Glutamatergic neuron (in vitro differentiated cells): ENCODE results near the gene HIRIP3. TPM values are rescaled to one million over a fixed set of nuclear protein-coding genes. Genes with fewer than 3 reads are reported as not detected.
"Not testable (repeated sequence)": the region's sequence is repeated elsewhere in the genome, so short reads cannot be mapped to it uniquely, and the experiment has no call there.

ENCODE experiments used
- DNase-seq: peaks from one replicate; pipeline ENCODE4 v3.0.0; 2022
- H3K27ac Mint-ChIP-seq: one replicate; pipeline ENCODE4 v1.8.0; 2020; ENCODE audit warnings: mild to moderate bottlenecking, mixed read lengths, inconsistent platforms; ENCODE audit not compliant: unreplicated experiment
- H3K27me3 Mint-ChIP-seq: one replicate; pipeline ENCODE4 v1.8.0; 2020; ENCODE audit warnings: mild to moderate bottlenecking, moderate library complexity, mixed read lengths, inconsistent platforms; ENCODE audit not compliant: unreplicated experiment
- H3K36me3 Mint-ChIP-seq: one replicate; pipeline ENCODE4 v1.8.0; 2020; ENCODE audit warnings: mild to moderate bottlenecking, mixed read lengths, inconsistent platforms; ENCODE audit not compliant: unreplicated experiment
- H3K4me1 Mint-ChIP-seq: one replicate; pipeline ENCODE4 v1.8.0; 2020; ENCODE audit warnings: mild to moderate bottlenecking, low read depth, mixed read lengths, inconsistent platforms; ENCODE audit not compliant: unreplicated experiment
- H3K4me3 Mint-ChIP-seq: one replicate; pipeline ENCODE4 v1.8.0; 2020; ENCODE audit warnings: mild to moderate bottlenecking, mixed read lengths, inconsistent platforms; ENCODE audit not compliant: unreplicated experiment
- H3K9me3 Mint-ChIP-seq: one replicate; pipeline ENCODE4 v1.8.0; 2020; ENCODE audit warnings: mild to moderate bottlenecking, moderate library complexity, mixed read lengths, inconsistent platforms; ENCODE audit not compliant: unreplicated experiment
- CTCF ChIP-seq: fragments of 200-600 bp; sonication (generic); IDR thresholded peaks from one replicate; pipeline ENCODE4 v1.5.0; 2021; ENCODE audit not compliant: partially characterized antibody, unreplicated experiment
- total RNA-seq: library from RNA; stranded (reverse); fragmentation: NEBNext Ultra II Directional; extraction: Animal tissue kit (Norgen Biotek cat#: 25700); gene quantifications from one replicate; pipeline ENCODE4 v1.2.1, GENCODE V29; 2021; ENCODE audit not compliant: unreplicated experiment

Gene HIRIP3
- total RNA-seq, 1 donor from 2014 or later = 12.2 TPM

DNA sequence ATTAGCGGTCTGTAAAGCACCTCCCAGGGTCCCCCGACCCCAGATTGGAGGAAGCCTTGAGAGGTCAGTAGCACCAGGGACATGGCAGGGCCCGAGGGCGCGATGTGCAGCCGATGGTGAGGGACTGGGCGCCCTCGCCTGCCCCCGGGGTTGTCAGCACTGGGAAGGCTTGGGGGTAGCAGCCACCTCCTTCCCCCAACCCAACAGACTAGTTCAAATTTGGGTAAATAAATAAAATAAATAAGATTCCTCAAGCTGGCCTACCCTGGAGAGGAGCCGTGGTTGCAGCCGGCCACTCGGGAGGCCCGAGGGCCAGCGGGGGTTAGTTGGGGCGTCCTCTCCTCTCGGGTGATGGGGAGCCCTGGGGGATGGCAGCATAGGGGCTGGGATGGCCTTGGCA lies 29.0 kb upstream of the HIRIP3 start:
- H3K4me3 Mint-ChIP-seq = no peak overlapping the region

GRCh38 chr16:30023586-30023985 lies 28.2 kb upstream of the HIRIP3 start:
- no peak for TF ChIP-seq CTCF
- Mint-ChIP-seq H3K4me3 (no peak overlapping the region), H3K4me1 (peaks cover 16% of the 10 kb centered on the region), H3K36me3 (no peaks in the 10 kb centered on the region), H3K9me3 (peaks cover 5% of the 10 kb centered on the region), H3K27ac (no peak overlapping the region), H3K27me3 (peaks cover 14% of the 10 kb centered on the region)
- DNase-seq = no peak

More for the DNA sequence above, 29.0 kb upstream of the HIRIP3 start:
- Mint-ChIP-seq H3K27me3 (peaks cover 14% of the 10 kb centered on the region), H3K9me3 (peaks cover 5% of the 10 kb centered on the region), H3K4me1 (peaks cover 20% of the 10 kb centered on the region), H3K27ac (no peak overlapping the region), H3K36me3 (no peaks in the 10 kb centered on the region)
- DNase-seq = no peak
- TF ChIP-seq CTCF = no peak

DNA sequence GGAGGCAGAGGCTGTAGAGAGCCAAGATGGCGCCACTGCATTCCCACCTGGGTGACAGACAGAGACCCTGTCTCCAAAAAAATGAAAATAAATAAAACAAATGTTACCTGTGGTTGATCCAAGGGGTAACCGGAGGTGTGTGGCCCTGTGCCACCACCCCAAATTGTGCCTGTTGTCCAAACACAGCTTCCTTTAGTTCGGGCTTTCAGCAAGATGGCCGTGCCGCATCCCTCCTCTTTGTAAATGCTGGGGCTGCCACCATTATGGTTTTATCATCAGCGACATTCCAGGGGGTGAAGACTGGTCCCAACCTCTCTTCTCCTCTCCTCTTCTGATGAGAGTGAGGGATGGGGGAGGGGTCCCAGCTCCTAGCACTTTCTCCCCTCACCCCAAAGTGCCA lies 27.5 kb upstream of the HIRIP3 start, which contains the start of gene C16orf92:
Gene C16orf92, plus strand, starts transcription at position 312 of the 400 bp plus-strand sequence. CDS start 143 bp downstream, outside the sequence.
- no peak within 1 kb of the TSS for H3K27ac Mint-ChIP-seq
- DNase-seq = no peak
- H3K4me1 Mint-ChIP-seq = peaks cover 13% of the 10 kb centered on the region
- peaks cover 5% of the 10 kb centered on the region for H3K9me3 Mint-ChIP-seq
- no peak for TF ChIP-seq CTCF
- H3K36me3 Mint-ChIP-seq = no peaks in the 10 kb centered on the region
- H3K4me3 Mint-ChIP-seq = no peak within 1 kb of the TSS
- H3K27me3 Mint-ChIP-seq = peaks cover 12% of the 10 kb centered on the region

- peaks cover 2% of the 10 kb centered on the region for H3K4me1 Mint-ChIP-seq
- no peaks in the 10 kb centered on the region for H3K36me3 Mint-ChIP-seq
- no peak for DNase-seq
- no peak overlapping the region for H3K27ac Mint-ChIP-seq
- peaks cover 3% of the 10 kb centered on the region for H3K27me3 Mint-ChIP-seq
- TF ChIP-seq CTCF = no peak
- no peak overlapping the region for H3K4me3 Mint-ChIP-seq
- H3K9me3 Mint-ChIP-seq = no peaks in the 10 kb centered on the region
Observed at GRCh38 chr16:30018731-30019158, 23.3 kb upstream of the HIRIP3 start.

DNA sequence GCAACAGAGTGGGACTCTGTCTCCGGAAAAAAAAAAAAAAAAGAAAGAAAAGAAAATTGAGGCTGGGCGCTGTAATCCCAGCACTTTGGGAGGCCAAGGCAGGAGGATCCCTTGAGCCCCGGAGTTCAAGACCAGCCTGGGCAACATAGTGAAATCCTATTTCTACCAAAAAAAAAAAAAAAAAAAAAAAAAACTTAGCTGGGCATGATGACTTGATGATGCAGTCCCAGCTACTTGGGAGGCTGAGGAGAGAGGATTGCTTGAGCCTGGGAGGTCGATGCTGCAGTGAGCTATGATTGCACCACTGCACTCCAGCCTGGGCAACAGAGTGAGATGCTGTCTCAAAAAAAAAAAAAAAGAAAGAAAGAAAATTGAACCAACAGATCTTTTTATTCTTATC lies 22.5 kb upstream of the HIRIP3 start:
- H3K9me3 Mint-ChIP-seq, H3K4me3 Mint-ChIP-seq, H3K4me1 Mint-ChIP-seq, H3K27ac Mint-ChIP-seq, H3K27me3 Mint-ChIP-seq, H3K36me3 Mint-ChIP-seq, DNase-seq: not testable (repeated sequence)
